Hepatocyte (in vitro differentiated cells): ENCODE results near the gene ZFAND2A. TPM values are rescaled to one million over a fixed set of nuclear protein-coding genes. Genes with fewer than 3 reads are reported as not detected.
A peak's percentile ranks its signal among the peaks of the same experiment; 100 is the strongest.
"Not testable (repeated sequence)": the region's sequence is repeated elsewhere in the genome, so short reads cannot be mapped to it uniquely, and the experiment has no call there.

Source experiments
- DNase-seq: peaks from one replicate; pipeline ENCODE4 v3.0.0-alpha.2; 2016; ENCODE audit warnings: low spot score
- H2AFZ ChIP-seq: fragments of 200-600 bp; sonication (generic); 2 replicates; pipeline ENCODE4 v1.6.0; 2016; ENCODE audit warnings: antibody characterized with exemption, mild to moderate bottlenecking
- H3K27ac ChIP-seq: fragments of 200-600 bp; sonication (generic); 2 replicates; pipeline ENCODE4 v1.5.1; 2016; ENCODE audit warnings: mild to moderate bottlenecking
- H3K27me3 ChIP-seq: fragments of 200-600 bp; sonication (generic); 2 replicates; pipeline ENCODE4 v1.6.1; 2016
- H3K36me3 ChIP-seq: fragments of 200-600 bp; sonication (generic); replicated peaks from 2 replicates; pipeline ENCODE4 v1.5.1; 2016; ENCODE audit warnings: low read depth; ENCODE audit not compliant: insufficient read depth
- H3K4me1 ChIP-seq: fragments of 200-600 bp; sonication (generic); 2 replicates; pipeline ENCODE4 v1.5.1; 2016; ENCODE audit warnings: mild to moderate bottlenecking, moderate library complexity; ENCODE audit not compliant: insufficient read depth
- H3K4me2 ChIP-seq: fragments of 200-600 bp; sonication (generic); 2 replicates; pipeline ENCODE4 v1.6.0; 2016
- H3K4me3 ChIP-seq: fragments of 200-600 bp; sonication (generic); 2 replicates; pipeline ENCODE4 v1.5.1; 2016; ENCODE audit warnings: mild to moderate bottlenecking
- H3K79me2 ChIP-seq: fragments of 200-600 bp; sonication (generic); 2 replicates; pipeline ENCODE4 v1.6.0; 2017; ENCODE audit warnings: mild to moderate bottlenecking
- H3K9me2 ChIP-seq: fragments of 200-600 bp; sonication (generic); replicated peaks from 2 replicates; pipeline ENCODE4 v1.6.0; 2017; ENCODE audit warnings: mild to moderate bottlenecking; ENCODE audit not compliant: insufficient read depth
- H3K9me3 ChIP-seq: fragments of 200-600 bp; sonication (generic); 2 replicates; pipeline ENCODE4 v1.5.1; 2016; ENCODE audit warnings: low read depth, mild to moderate bottlenecking
- H4K20me1 ChIP-seq: fragments of 200-600 bp; sonication (generic); 2 replicates; pipeline ENCODE4 v1.6.0; 2016; ENCODE audit warnings: mild to moderate bottlenecking; ENCODE audit not compliant: insufficient read depth, poor library complexity, severe bottlenecking
- CTCF ChIP-seq: fragments of 200-600 bp; sonication (generic); IDR thresholded peaks from 2 replicates; pipeline ENCODE4 v1.5.1; 2016; ENCODE audit warnings: antibody characterized with exemption, mild to moderate bottlenecking; ENCODE audit not compliant: poor library complexity
- EZH2 ChIP-seq: fragments of 200-600 bp; sonication (generic); IDR thresholded peaks from 2 replicates; pipeline ENCODE4 v1.6.1; 2016; ENCODE audit warnings: antibody characterized with exemption, mild to moderate bottlenecking, borderline replicate concordance
- EZH2phosphoT487 ChIP-seq: fragments of 200-600 bp; sonication (generic); IDR thresholded peaks from one replicate; pipeline ENCODE4 v1.6.1; 2018; ENCODE audit warnings: antibody characterized with exemption, mild to moderate bottlenecking, low read depth, moderate library complexity; ENCODE audit not compliant: unreplicated experiment, severe bottlenecking
- WGBS: methylation state at CpG from one replicate; pipeline ENCODE4 v1.1.6; 2016; ENCODE audit warnings: low lambda C conversion rate; ENCODE audit errors: missing lambda C conversion rate; 5-methylcytosine and 5-hydroxymethylcytosine counted together
- polyA plus RNA-seq: library from polyadenylated mRNA; unstranded; fragments of >200 nt; fragmentation: Nextera tagmentation; extraction: Ambion mirVana; gene quantifications from 2 replicates; pipeline ENCODE4 v1.2.1, GENCODE V29; 2016
- total RNA-seq: library from RNA; depleted of rRNA; stranded (reverse); fragments of >200 nt; gene quantifications from 2 replicates; pipeline ENCODE4 v1.2.3, GENCODE V29; 2014

ZFAND2A gene
- total RNA-seq (29.4 and 35.4 TPM in 2 replicates), polyA plus RNA-seq (37.3 and 54.3 TPM in 2 replicates)

GRCh38 chr7:1159891-1160669 lies at the start of gene ZFAND2A:
Gene ZFAND2A, minus strand, starts transcription at chr7:1160196. Its CDS starts 1,984 bp downstream, at chr7:1158212.
- Histone ChIP-seq H3K9me3 (no peaks in the 10 kb centered on the region), H3K4me2 (peak within 1 kb of the TSS; percentile 93), H3K27me3 (no peaks in the 10 kb centered on the region), H3K4me3 (peak within 1 kb of the TSS; percentile 87), H3K36me3 (no peaks in the 10 kb centered on the region), H2AFZ (peak within 1 kb of the TSS; percentile 38), H3K9me2 (no peaks in the 10 kb centered on the region), H4K20me1 (peaks cover 2% of the 10 kb centered on the region), H3K4me1 (peaks cover 15% of the 10 kb centered on the region), H3K27ac (peak within 1 kb of the TSS; percentile 86), H3K79me2 (peaks cover 35% of the 10 kb centered on the region)
- 3% methylated on average over 46 of the region's 83 CpGs for WGBS
- TF ChIP-seq EZH2phosphoT487 (no peak), EZH2 (no peak), CTCF (no peak)
- peak; percentile 99 for DNase-seq

- Histone ChIP-seq H3K4me2 (no peak overlapping the region), H3K9me2 (no peaks in the 10 kb centered on the region), H3K4me1 (no peaks in the 10 kb centered on the region), H2AFZ (no peak overlapping the region), H3K36me3 (no peaks in the 10 kb centered on the region), H3K4me3 (no peak overlapping the region), H4K20me1 (no peaks in the 10 kb centered on the region), H3K27ac (no peak overlapping the region), H3K9me3 (no peaks in the 10 kb centered on the region), H3K79me2 (no peaks in the 10 kb centered on the region), H3K27me3 (peaks cover 17% of the 10 kb centered on the region)
- 78% methylated on average over 14 of the region's 14 CpGs for WGBS
- no peak for DNase-seq
- no peak for TF ChIP-seq CTCF
These were observed 49.1 kb upstream of the ZFAND2A start for GRCh38 chr7:1209097-1209496.

GRCh38 chr7:1205742-1206141 lies 45.7 kb upstream of the ZFAND2A start:
- not testable (repeated sequence) for H3K9me2 ChIP-seq, H3K27me3 ChIP-seq, DNase-seq, H3K79me2 ChIP-seq, H3K36me3 ChIP-seq, H3K4me2 ChIP-seq, H3K4me1 ChIP-seq, H3K9me3 ChIP-seq, H3K4me3 ChIP-seq, H2AFZ ChIP-seq, H3K27ac ChIP-seq, H4K20me1 ChIP-seq
- WGBS = 93% methylated on average over 7 of the region's 7 CpGs

- Histone ChIP-seq H3K4me1 (no peaks in the 10 kb centered on the region), H3K27me3 (no peaks in the 10 kb centered on the region), H3K9me2 (no peaks in the 10 kb centered on the region), H3K4me2 (no peak overlapping the region), H2AFZ (no peak overlapping the region), H3K36me3 (no peaks in the 10 kb centered on the region), H3K9me3 (no peaks in the 10 kb centered on the region), H3K27ac (no peak overlapping the region), H3K79me2 (no peaks in the 10 kb centered on the region), H3K4me3 (no peak overlapping the region), H4K20me1 (no peaks in the 10 kb centered on the region)
- DNase-seq = no peak
- TF ChIP-seq CTCF = no peak
- TF ChIP-seq EZH2phosphoT487 = no peak
- WGBS = 73% methylated on average over 19 of the region's 19 CpGs
These were observed 44.6 kb upstream of the ZFAND2A start for GRCh38 chr7:1204460-1205140.

- 96% methylated on average over 6 of the region's 6 CpGs for WGBS
- not testable (repeated sequence) for H3K4me2 ChIP-seq, H3K9me3 ChIP-seq, H2AFZ ChIP-seq, H3K79me2 ChIP-seq, H3K4me3 ChIP-seq, DNase-seq, H3K4me1 ChIP-seq, H3K9me2 ChIP-seq, H3K36me3 ChIP-seq, H4K20me1 ChIP-seq, H3K27ac ChIP-seq, H3K27me3 ChIP-seq
These were observed 42.9 kb upstream of the ZFAND2A start for GRCh38 chr7:1202914-1203313.
